GM12878 (cell line): ENCODE data around the gene MDC1.
A peak's percentile ranks its signal among the peaks of the same experiment; 100 is the strongest.

Experiments
- CBFB ChIP-seq: IDR thresholded peaks from 2 replicates; pipeline ENCODE4 v1.6.1; 2016; ENCODE audit warnings: antibody characterized with exemption, low read depth
- ESRRA ChIP-seq: IDR thresholded peaks from 2 replicates; pipeline ENCODE4 v1.6.1; 2012; ENCODE audit warnings: mild to moderate bottlenecking, low read length, improper control_type of control experiment
- EZH2 ChIP-seq: IDR thresholded peaks from 2 replicates; pipeline ENCODE4 v1.6.1; 2012; ENCODE audit warnings: low read depth, mild to moderate bottlenecking, control low read depth, inconsistent platforms, low read length, borderline replicate concordance; ENCODE audit not compliant: control insufficient read depth
- NRF1 ChIP-seq: conservative IDR thresholded peaks from 2 replicates; pipeline ENCODE4 v1.6.1; 2011; ENCODE audit warnings: mild to moderate bottlenecking, low read depth, low read length, improper control_type of control experiment
- POLR2AphosphoS5 ChIP-seq: IDR thresholded peaks from 2 replicates; pipeline ENCODE4 v1.6.1; 2011; ENCODE audit warnings: mild to moderate bottlenecking, low read length, inconsistent platforms
- RAD21 ChIP-seq: IDR thresholded peaks from 2 replicates; pipeline ENCODE4 v1.6.1; 2011; ENCODE audit warnings: mild to moderate bottlenecking, low read depth, low read length, moderate library complexity; ENCODE audit not compliant: insufficient read depth
- SIX5 ChIP-seq: IDR thresholded peaks from 2 replicates; pipeline ENCODE4 v1.6.1; 2011; ENCODE audit warnings: mild to moderate bottlenecking, low read depth, low read length, moderate library complexity; ENCODE audit not compliant: severe bottlenecking
- SMC3 ChIP-seq: IDR thresholded peaks from 2 replicates; pipeline ENCODE4 v1.6.1; 2011; ENCODE audit warnings: low read length, improper control_type of control experiment, borderline replicate concordance
- ZBED1 ChIP-seq: IDR thresholded peaks from 2 replicates; pipeline ENCODE4 v1.6.1; 2016; ENCODE audit warnings: borderline replicate concordance
- TF ChIP-seq, protein P1 (sequence below): fragments of 450-650 bp; formaldehyde crosslinking; IDR thresholded peaks from 2 replicates; pipeline ENCODE4 v1.5.0; 2022; ENCODE audit warnings: mild to moderate bottlenecking, missing genetic modification characterization
- TF ChIP-seq, protein P2 (sequence below), 3 experiments: IDR thresholded peaks in 2 of 3; conservative IDR thresholded peaks in 1 of 3; 2 replicates each; pipeline ENCODE4 v1.5.1; 2011; ENCODE audit warnings: low read depth in 3 of 3, low read length in 3 of 3, mild to moderate bottlenecking in 3 of 3, control low read depth in 2 of 3, moderate library complexity in 2 of 3, inconsistent platforms in 1 of 3, mixed read lengths in 1 of 3; ENCODE audit not compliant: control insufficient read depth in 2 of 3, insufficient read depth in 1 of 3; ENCODE audit errors: extremely low read depth in 1 of 3
- TF ChIP-seq, protein P3 (sequence below): fragments of 450-650 bp; formaldehyde crosslinking; IDR thresholded peaks from 2 replicates; pipeline ENCODE4 v1.4.0; 2022; ENCODE audit warnings: mild to moderate bottlenecking, moderate library complexity
- TF ChIP-seq, protein P4 (sequence below): IDR thresholded peaks from 2 replicates; pipeline ENCODE4 v1.6.1; 2012; ENCODE audit warnings: mild to moderate bottlenecking, low read depth, low read length

DNA sequence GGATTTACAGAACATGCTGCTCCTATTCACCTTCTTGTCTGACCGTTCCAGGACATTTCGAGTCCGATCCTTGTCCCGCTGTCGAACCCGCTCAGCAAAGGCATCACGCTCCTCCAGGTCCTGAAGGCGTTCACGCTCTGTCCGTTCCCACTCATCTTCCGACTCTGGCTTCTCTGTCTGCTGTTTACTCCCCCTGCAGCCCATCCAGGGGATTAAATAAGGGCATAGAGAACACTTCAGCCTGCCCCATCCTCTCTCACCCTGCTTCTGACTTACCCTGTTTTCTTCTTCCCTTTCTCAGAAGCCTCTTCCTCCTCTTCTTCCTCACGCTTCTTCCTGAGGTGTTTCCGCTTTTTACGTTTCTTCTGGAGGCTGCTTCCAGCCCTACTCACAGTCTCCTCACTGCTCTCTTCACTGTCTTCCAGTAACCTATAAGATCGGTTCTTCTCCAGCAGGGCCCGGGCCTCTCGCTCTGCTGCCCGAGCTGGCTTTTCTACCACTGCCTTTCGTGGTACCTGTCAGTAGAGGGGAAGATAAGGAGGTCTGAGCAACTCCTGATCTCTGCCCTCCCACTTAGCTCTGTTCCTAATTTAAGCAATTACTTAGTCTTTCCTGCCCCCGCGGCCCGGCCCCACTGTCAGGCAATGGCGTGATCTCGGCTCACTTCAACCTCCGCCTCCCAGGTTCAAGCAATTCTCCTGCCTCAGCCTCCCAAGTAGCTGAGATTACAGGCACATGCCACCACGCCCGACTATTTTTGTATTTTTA is 46.1 kb downstream of the MDC1 start:
- TF ChIP-seq, protein P1, sequence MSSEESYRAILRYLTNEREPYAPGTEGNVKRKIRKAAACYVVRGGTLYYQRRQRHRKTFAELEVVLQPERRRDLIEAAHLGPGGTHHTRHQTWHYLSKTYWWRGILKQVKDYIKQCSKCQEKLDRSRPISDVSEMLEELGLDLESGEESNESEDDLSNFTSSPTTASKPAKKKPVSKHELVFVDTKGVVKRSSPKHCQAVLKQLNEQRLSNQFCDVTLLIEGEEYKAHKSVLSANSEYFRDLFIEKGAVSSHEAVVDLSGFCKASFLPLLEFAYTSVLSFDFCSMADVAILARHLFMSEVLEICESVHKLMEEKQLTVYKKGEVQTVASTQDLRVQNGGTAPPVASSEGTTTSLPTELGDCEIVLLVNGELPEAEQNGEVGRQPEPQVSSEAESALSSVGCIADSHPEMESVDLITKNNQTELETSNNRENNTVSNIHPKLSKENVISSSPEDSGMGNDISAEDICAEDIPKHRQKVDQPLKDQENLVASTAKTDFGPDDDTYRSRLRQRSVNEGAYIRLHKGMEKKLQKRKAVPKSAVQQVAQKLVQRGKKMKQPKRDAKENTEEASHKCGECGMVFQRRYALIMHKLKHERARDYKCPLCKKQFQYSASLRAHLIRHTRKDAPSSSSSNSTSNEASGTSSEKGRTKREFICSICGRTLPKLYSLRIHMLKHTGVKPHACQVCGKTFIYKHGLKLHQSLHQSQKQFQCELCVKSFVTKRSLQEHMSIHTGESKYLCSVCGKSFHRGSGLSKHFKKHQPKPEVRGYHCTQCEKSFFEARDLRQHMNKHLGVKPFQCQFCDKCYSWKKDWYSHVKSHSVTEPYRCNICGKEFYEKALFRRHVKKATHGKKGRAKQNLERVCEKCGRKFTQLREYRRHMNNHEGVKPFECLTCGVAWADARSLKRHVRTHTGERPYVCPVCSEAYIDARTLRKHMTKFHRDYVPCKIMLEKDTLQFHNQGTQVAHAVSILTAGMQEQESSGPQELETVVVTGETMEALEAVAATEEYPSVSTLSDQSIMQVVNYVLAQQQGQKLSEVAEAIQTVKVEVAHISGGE (CRISPR knock-in tag) = no peak
- TF ChIP-seq ESRRA (no peak), POLR2AphosphoS5 (no peak), NRF1 (no peak), CBFB (no peak), SMC3 (no peak), ZBED1 (no peak), EZH2 (no peak), RAD21 (no peak), SIX5 (no peak)
- TF ChIP-seq, protein P2, sequence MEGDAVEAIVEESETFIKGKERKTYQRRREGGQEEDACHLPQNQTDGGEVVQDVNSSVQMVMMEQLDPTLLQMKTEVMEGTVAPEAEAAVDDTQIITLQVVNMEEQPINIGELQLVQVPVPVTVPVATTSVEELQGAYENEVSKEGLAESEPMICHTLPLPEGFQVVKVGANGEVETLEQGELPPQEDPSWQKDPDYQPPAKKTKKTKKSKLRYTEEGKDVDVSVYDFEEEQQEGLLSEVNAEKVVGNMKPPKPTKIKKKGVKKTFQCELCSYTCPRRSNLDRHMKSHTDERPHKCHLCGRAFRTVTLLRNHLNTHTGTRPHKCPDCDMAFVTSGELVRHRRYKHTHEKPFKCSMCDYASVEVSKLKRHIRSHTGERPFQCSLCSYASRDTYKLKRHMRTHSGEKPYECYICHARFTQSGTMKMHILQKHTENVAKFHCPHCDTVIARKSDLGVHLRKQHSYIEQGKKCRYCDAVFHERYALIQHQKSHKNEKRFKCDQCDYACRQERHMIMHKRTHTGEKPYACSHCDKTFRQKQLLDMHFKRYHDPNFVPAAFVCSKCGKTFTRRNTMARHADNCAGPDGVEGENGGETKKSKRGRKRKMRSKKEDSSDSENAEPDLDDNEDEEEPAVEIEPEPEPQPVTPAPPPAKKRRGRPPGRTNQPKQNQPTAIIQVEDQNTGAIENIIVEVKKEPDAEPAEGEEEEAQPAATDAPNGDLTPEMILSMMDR (IDR thresholded peaks at IDR 0.05 in 2 of 3, conservative IDR thresholded peaks at IDR 0.05 in 1 of 3; ENCODE audit: control insufficient read depth in 2 of 3, extremely low read depth in 1 of 3, insufficient read depth in 1 of 3, low read depth in 3 of 3, low read length in 3 of 3) = 0 out of 6 replicates have a peak, but pooled peaks of 1 of the 3 experiments have one; percentile 17
- TF ChIP-seq, protein P3, sequence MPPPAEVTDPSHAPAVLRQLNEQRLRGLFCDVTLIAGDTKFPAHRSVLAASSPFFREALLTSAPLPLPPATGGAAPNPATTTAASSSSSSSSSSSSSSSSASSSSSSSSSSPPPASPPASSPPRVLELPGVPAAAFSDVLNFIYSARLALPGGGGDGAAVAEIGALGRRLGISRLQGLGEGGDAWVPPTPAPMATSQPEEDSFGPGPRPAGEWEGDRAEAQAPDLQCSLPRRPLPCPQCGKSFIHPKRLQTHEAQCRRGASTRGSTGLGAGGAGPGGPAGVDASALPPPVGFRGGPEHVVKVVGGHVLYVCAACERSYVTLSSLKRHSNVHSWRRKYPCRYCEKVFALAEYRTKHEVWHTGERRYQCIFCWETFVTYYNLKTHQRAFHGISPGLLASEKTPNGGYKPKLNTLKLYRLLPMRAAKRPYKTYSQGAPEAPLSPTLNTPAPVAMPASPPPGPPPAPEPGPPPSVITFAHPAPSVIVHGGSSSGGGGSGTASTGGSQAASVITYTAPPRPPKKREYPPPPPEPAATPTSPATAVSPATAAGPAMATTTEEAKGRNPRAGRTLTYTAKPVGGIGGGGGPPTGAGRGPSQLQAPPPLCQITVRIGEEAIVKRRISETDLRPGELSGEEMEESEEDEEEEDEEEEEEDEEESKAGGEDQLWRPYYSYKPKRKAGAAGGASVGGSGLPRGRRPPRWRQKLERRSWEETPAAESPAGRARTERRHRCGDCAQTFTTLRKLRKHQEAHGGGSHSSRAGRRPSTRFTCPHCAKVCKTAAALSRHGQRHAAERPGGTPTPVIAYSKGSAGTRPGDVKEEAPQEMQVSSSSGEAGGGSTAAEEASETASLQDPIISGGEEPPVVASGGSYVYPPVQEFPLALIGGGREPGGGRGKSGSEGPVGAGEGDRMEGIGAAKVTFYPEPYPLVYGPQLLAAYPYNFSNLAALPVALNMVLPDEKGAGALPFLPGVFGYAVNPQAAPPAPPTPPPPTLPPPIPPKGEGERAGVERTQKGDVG = no peak
- TF ChIP-seq, protein P4, sequence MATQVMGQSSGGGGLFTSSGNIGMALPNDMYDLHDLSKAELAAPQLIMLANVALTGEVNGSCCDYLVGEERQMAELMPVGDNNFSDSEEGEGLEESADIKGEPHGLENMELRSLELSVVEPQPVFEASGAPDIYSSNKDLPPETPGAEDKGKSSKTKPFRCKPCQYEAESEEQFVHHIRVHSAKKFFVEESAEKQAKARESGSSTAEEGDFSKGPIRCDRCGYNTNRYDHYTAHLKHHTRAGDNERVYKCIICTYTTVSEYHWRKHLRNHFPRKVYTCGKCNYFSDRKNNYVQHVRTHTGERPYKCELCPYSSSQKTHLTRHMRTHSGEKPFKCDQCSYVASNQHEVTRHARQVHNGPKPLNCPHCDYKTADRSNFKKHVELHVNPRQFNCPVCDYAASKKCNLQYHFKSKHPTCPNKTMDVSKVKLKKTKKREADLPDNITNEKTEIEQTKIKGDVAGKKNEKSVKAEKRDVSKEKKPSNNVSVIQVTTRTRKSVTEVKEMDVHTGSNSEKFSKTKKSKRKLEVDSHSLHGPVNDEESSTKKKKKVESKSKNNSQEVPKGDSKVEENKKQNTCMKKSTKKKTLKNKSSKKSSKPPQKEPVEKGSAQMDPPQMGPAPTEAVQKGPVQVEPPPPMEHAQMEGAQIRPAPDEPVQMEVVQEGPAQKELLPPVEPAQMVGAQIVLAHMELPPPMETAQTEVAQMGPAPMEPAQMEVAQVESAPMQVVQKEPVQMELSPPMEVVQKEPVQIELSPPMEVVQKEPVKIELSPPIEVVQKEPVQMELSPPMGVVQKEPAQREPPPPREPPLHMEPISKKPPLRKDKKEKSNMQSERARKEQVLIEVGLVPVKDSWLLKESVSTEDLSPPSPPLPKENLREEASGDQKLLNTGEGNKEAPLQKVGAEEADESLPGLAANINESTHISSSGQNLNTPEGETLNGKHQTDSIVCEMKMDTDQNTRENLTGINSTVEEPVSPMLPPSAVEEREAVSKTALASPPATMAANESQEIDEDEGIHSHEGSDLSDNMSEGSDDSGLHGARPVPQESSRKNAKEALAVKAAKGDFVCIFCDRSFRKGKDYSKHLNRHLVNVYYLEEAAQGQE = no peak
